IMR-90 (cell line): ENCODE data around the gene PTPRCAP. TPM values are rescaled to one million over a fixed set of nuclear protein-coding genes. Genes with fewer than 3 reads are reported as not detected.

Experiments used
- ATAC-seq: fragments of 200-7000 bp; cut with Tn5 transposase; 2 replicates; pipeline ENCODE4 v1.9.1; 2020; ENCODE audit warnings: low read depth, mild to moderate bottlenecking, moderate library complexity
- BruUV-seq: library from RNA; stranded (reverse); fragments of 400-500 nt; replicated peaks from 2 replicates; lab custom pipeline; 2021; lab: Mats Ljungman, UMichigan
- CTCF ChIA-PET: fragments of 300-600 bp; formaldehyde crosslinking; extraction: SDS; loops from one replicate; lab custom pipeline; 2021; ENCODE audit warnings: antibody characterized with exemption; lab: Yijun Ruan, JAX
- POLR2A ChIA-PET: fragments of 300-600 bp; sonication (Branson Sonifier 250); formaldehyde crosslinking; loops from one replicate; lab custom pipeline; 2022; ENCODE audit warnings: antibody characterized with exemption; ENCODE audit not compliant: unreplicated experiment; lab: Charles Lee
- DNase-seq: peaks from one replicate; pipeline ENCODE4 v3.0.0; 2013
- H2AFZ ChIP-seq: replicated peaks from 2 replicates; pipeline ENCODE3; 2013; ENCODE audit warnings: low read length, mild to moderate bottlenecking; ENCODE audit not compliant: poor library complexity
- H2AK5ac ChIP-seq: 2 replicates; pipeline ENCODE4 v1.6.1; 2013; ENCODE audit warnings: low read depth, low read length, inconsistent platforms
- H2AK9ac ChIP-seq: replicated peaks from 2 replicates; pipeline ENCODE3; 2013; ENCODE audit warnings: mild to moderate bottlenecking, low read depth, low read length, moderate library complexity; ENCODE audit not compliant: poor library complexity
- H2BK120ac ChIP-seq: 2 replicates; pipeline ENCODE4 v1.6.1; 2013; ENCODE audit warnings: low read depth, low read length, inconsistent platforms
- H2BK15ac ChIP-seq: 3 replicates; pipeline ENCODE4 v1.6.1; 2013; ENCODE audit warnings: low read depth, low read length, inconsistent platforms
- H2BK20ac ChIP-seq: 2 replicates; pipeline ENCODE4 v1.6.1; 2013; ENCODE audit warnings: low read depth, mild to moderate bottlenecking, inconsistent platforms, low read length, moderate library complexity
- H2BK5ac ChIP-seq: 2 replicates; pipeline ENCODE4 v1.6.1; 2013; ENCODE audit warnings: mild to moderate bottlenecking, low read depth, low read length, inconsistent platforms; ENCODE audit not compliant: poor library complexity, severe bottlenecking
- H3K14ac ChIP-seq: replicated peaks from 2 replicates; pipeline ENCODE4 v1.6.1; 2013; ENCODE audit warnings: low read depth, low read length, inconsistent platforms
- H3K18ac ChIP-seq: 2 replicates; pipeline ENCODE4 v1.6.1; 2013; ENCODE audit warnings: low read depth, low read length, control low read depth
- H3K23ac ChIP-seq: 2 replicates; pipeline ENCODE4 v1.6.1; 2013; ENCODE audit warnings: low read depth, low read length, inconsistent platforms
- H3K27ac ChIP-seq: 2 replicates; pipeline ENCODE4 v1.5.1; 2013; ENCODE audit warnings: mild to moderate bottlenecking, control low read depth, low read length; ENCODE audit not compliant: insufficient read depth
- H3K27me3 ChIP-seq: 2 replicates; pipeline ENCODE4 v1.6.1; 2013; ENCODE audit warnings: low read length; ENCODE audit not compliant: control insufficient read depth, insufficient read depth
- H3K36me3 ChIP-seq: 2 replicates; pipeline ENCODE4 v1.6.1; 2013; ENCODE audit warnings: low read length, mixed read lengths; ENCODE audit not compliant: control insufficient read depth, insufficient read depth
- H3K4ac ChIP-seq: 2 replicates; pipeline ENCODE4 v1.6.1; 2013; ENCODE audit warnings: low read depth, low read length, inconsistent platforms
- H3K4me1 ChIP-seq: 2 replicates; pipeline ENCODE4 v1.6.1; 2013; ENCODE audit warnings: low read length, mixed read lengths; ENCODE audit not compliant: control insufficient read depth, insufficient read depth
- H3K4me2 ChIP-seq: 2 replicates; pipeline ENCODE4 v1.6.1; 2013; ENCODE audit warnings: low read depth, mild to moderate bottlenecking, control low read depth, low read length, moderate library complexity
- H3K4me3 ChIP-seq: 2 replicates; pipeline ENCODE4 v1.5.1; 2013; ENCODE audit warnings: low read depth, mild to moderate bottlenecking, control low read depth, low read length, moderate library complexity; ENCODE audit not compliant: insufficient read depth
- H3K56ac ChIP-seq: 2 replicates; pipeline ENCODE4 v1.6.1; 2013; ENCODE audit warnings: low read length, inconsistent platforms; ENCODE audit not compliant: insufficient read depth; ENCODE audit errors: extremely low read depth
- H3K79me1 ChIP-seq, 2 experiments: 2 replicates each; pipeline ENCODE4 v1.6.1; 2013; ENCODE audit warnings: low read length in 2 of 2, inconsistent platforms in 1 of 2, low read depth in 1 of 2
- H3K9ac ChIP-seq: 2 replicates; pipeline ENCODE4 v1.6.1; 2013; ENCODE audit warnings: low read depth, low read length, control low read depth
- H3K9me1 ChIP-seq: 2 replicates; pipeline ENCODE4 v1.6.1; 2013; ENCODE audit warnings: low read length, inconsistent platforms; ENCODE audit not compliant: insufficient read depth
- H3K9me3 ChIP-seq: 2 replicates; pipeline ENCODE4 v1.6.1; 2013; ENCODE audit warnings: low read length; ENCODE audit not compliant: control insufficient read depth, insufficient read depth
- H4K20me1 ChIP-seq: 2 replicates; pipeline ENCODE4 v1.6.1; 2013; ENCODE audit warnings: low read length, inconsistent platforms; ENCODE audit not compliant: insufficient read depth
- H4K5ac ChIP-seq: 2 replicates; pipeline ENCODE4 v1.6.1; 2013; ENCODE audit warnings: mild to moderate bottlenecking, low read depth, low read length, control low read depth
- H4K8ac ChIP-seq, 2 experiments: 2 replicates each; pipeline ENCODE4 v1.6.1; 2013; ENCODE audit warnings: low read depth in 2 of 2, low read length in 2 of 2, control low read depth in 1 of 2, inconsistent platforms in 1 of 2
- H4K91ac ChIP-seq: 2 replicates; pipeline ENCODE4 v1.6.1; 2013; ENCODE audit warnings: low read depth, low read length, inconsistent platforms; ENCODE audit not compliant: insufficient read depth
- BHLHE40 ChIP-seq: fragments of 150-350 bp; IDR thresholded peaks from 2 replicates; pipeline ENCODE4 v1.6.1; 2016; ENCODE audit warnings: mild to moderate bottlenecking, low read depth, low read length
- CEBPB ChIP-seq: IDR thresholded peaks from 2 replicates; pipeline ENCODE4 v1.6.1; 2012; ENCODE audit warnings: low read depth, low read length, improper control_type of control experiment
- CHD1 ChIP-seq: IDR thresholded peaks from 2 replicates; pipeline ENCODE4 v1.6.1; 2012; ENCODE audit warnings: low read depth, low read length, improper control_type of control experiment
- MAFK ChIP-seq: IDR thresholded peaks from 2 replicates; pipeline ENCODE4 v1.6.1; 2012; ENCODE audit warnings: low read depth, low read length, improper control_type of control experiment
- MAZ ChIP-seq: IDR thresholded peaks from 2 replicates; pipeline ENCODE4 v1.6.1; 2012; ENCODE audit warnings: low read depth, mild to moderate bottlenecking, low read length, improper control_type of control experiment, moderate library complexity, borderline replicate concordance
- MXI1 ChIP-seq: IDR thresholded peaks from 2 replicates; pipeline ENCODE4 v1.6.1; 2012; ENCODE audit warnings: low read depth, mild to moderate bottlenecking, low read length, moderate library complexity, borderline replicate concordance
- POLR2A ChIP-seq: IDR thresholded peaks from 2 replicates; pipeline ENCODE4 v1.6.1; 2012; ENCODE audit warnings: mild to moderate bottlenecking, low read depth, low read length
- RAD21 ChIP-seq: IDR thresholded peaks from 2 replicates; pipeline ENCODE4 v1.6.1; 2012; ENCODE audit warnings: low read length, improper control_type of control experiment
- RCOR1 ChIP-seq: IDR thresholded peaks from 2 replicates; pipeline ENCODE4 v1.6.1; 2012; ENCODE audit warnings: mild to moderate bottlenecking, low read length, improper control_type of control experiment; ENCODE audit not compliant: insufficient replicate concordance
- RFX5 ChIP-seq: IDR thresholded peaks from 2 replicates; pipeline ENCODE4 v1.8.0; 2012; ENCODE audit warnings: low read depth, mild to moderate bottlenecking, low read length, moderate library complexity
- SMC3 ChIP-seq: fragments of 150-350 bp; IDR thresholded peaks from 2 replicates; pipeline ENCODE4 v1.6.1; 2016; ENCODE audit warnings: low read depth, mild to moderate bottlenecking, antibody characterized with exemption, low read length, moderate library complexity
- WGBS, 2 experiments: methylation state at CpG; one replicate each; pipeline versions ENCODE4 v1.1.5 to v1.1.7; 2013; ENCODE audit warnings: missing lambda C conversion rate in 2 of 2; ENCODE audit not compliant: insufficient read length in 1 of 2; ENCODE audit errors: extremely low coverage in 2 of 2; 5-methylcytosine and 5-hydroxymethylcytosine counted together
- dilution Hi-C: fragments of 300-500 bp; cut with HindIII; formaldehyde crosslinking; loops from one replicate; pipeline ENCODE4 v1.14.3; 2018; ENCODE audit warnings: low sequenced_read_pairs; ENCODE audit not compliant: unreplicated experiment
- in situ Hi-C: fragments of 300-500 bp; cut with MboI; formaldehyde crosslinking; loops from 3 replicates; pipeline ENCODE4 v1.14.3; 2019; ENCODE audit warnings: low sequenced_read_pairs, inconsistent platforms, mixed read lengths
- intact Hi-C: fragments of 100-400 bp; cut with micrococcal nuclease; formaldehyde crosslinking; loops from 2 replicates; pipeline ENCODE4 v1.10.0; 2022
- polyA plus RNA-seq, 3 experiments: library from polyadenylated mRNA; depleted of rRNA; stranded (reverse); fragments of >200 nt; gene quantifications; 2 replicates each; pipeline ENCODE4 v1.2.3, GENCODE V29; 2012; ENCODE audit warnings: low replicate concordance in 1 of 3
- total RNA-seq: library from RNA; depleted of rRNA; stranded (reverse); fragments of >200 nt; gene quantifications from 2 replicates; pipeline ENCODE4 v1.2.3, GENCODE V29; 2012
- TF ChIP-seq, protein P1 (sequence below): fragments of 150-350 bp; IDR thresholded peaks from 2 replicates; pipeline ENCODE4 v1.6.1; 2016; ENCODE audit warnings: low read depth, mild to moderate bottlenecking, low read length, moderate library complexity, borderline replicate concordance
- TF ChIP-seq, protein P2 (sequence below): fragments of 150-350 bp; IDR thresholded peaks from 2 replicates; pipeline ENCODE4 v1.6.1; 2017; ENCODE audit warnings: mild to moderate bottlenecking, antibody characterized with exemption, low read length, low read depth
- TF ChIP-seq, protein P3 (sequence below): conservative IDR thresholded peaks from 2 replicates; pipeline ENCODE4 v1.5.1; 2012; ENCODE audit warnings: mild to moderate bottlenecking, low read depth, low read length, improper control_type of control experiment

PTPRCAP gene
- total and polyA plus RNA-seq, 2 of the 4 experiments (the other 2 are of a cell fraction) = 0.24 TPM; not detected in 1

DNA sequence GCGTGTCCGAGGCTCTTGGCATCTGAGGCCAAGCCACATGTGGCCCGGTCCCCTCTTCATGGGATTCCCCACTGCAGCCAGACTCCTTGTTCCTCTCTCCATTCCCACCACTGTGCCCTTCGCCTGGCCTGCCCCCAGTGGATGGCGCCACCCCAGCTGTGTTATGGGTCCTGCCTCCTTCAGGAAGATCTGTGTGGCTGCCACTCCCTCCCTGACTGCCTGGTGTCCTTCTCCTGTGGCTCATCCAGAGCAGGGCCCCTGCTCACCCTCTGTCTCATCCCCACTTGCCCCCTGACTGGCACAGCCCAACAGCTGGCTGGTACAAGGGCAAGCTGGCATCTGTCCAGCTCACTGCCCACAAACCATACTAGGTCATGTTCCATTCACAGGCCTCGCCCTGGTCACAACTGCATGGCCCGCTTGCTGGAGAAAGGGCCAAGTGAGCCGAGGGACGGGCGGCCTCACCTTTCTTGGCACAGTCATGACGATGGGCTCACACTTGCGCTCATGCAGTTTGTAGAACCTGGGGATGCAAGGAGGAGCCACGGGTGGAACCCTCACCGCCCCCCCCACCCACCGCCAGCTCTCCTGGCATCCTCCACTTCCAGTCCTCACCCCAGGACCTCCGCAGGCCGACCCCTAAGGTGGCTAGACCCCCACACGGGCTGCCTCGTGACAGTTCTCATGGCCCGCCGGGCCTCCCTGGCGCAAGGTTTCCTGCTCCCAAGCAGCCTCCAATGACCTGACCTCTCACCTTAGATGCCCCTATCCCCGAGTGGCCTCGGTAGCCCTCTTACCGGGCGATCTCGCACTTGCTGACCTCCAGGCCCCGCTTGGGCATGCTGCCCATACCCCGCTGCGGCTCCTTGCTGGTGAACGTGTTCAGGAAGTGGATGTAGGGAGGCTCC, 2.1 kb upstream of the PTPRCAP start:
- no peak overlapping the region for H3K27ac ChIP-seq
- H3K4me1 ChIP-seq = peaks cover 3% of the 10 kb centered on the region; the same call in 1 of the 2 replicates
- H3K4ac ChIP-seq = no peak overlapping the region
- intact Hi-C loops (no loop called here), dilution Hi-C loops (no loop called here), in situ Hi-C loops (no loop called here)
- no peak overlapping the region for H2AK5ac ChIP-seq
- ChIA-PET CTCF (no interaction called here), POLR2A (no interaction called here)
- DNase-seq = no peak
- H4K91ac ChIP-seq = no peak overlapping the region
- no peak overlapping the region for H3K56ac ChIP-seq
- H2BK15ac ChIP-seq = no peak overlapping the region
- H2BK20ac ChIP-seq = no peak overlapping the region
- no peak overlapping the region for H3K4me2 ChIP-seq
- H4K5ac ChIP-seq = no peak overlapping the region
- H3K79me1 ChIP-seq = peaks cover 8 to 26% of the 10 kb centered on the region in 2 experiments
- H2BK120ac ChIP-seq = no peak overlapping the region
- TF ChIP-seq MXI1 (no peak), BHLHE40 (no peak), CEBPB (no peak), MAZ (no peak), RCOR1 (no peak), RAD21 (no peak), SMC3 (no peak), POLR2A (no peak), CHD1 (no peak), RFX5 (no peak), MAFK (no peak)
- TF ChIP-seq, protein P1, sequence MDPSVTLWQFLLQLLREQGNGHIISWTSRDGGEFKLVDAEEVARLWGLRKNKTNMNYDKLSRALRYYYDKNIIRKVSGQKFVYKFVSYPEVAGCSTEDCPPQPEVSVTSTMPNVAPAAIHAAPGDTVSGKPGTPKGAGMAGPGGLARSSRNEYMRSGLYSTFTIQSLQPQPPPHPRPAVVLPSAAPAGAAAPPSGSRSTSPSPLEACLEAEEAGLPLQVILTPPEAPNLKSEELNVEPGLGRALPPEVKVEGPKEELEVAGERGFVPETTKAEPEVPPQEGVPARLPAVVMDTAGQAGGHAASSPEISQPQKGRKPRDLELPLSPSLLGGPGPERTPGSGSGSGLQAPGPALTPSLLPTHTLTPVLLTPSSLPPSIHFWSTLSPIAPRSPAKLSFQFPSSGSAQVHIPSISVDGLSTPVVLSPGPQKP = no peak
- TF ChIP-seq, protein P2, sequence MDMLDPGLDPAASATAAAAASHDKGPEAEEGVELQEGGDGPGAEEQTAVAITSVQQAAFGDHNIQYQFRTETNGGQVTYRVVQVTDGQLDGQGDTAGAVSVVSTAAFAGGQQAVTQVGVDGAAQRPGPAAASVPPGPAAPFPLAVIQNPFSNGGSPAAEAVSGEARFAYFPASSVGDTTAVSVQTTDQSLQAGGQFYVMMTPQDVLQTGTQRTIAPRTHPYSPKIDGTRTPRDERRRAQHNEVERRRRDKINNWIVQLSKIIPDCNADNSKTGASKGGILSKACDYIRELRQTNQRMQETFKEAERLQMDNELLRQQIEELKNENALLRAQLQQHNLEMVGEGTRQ = no peak
- TF ChIP-seq, protein P3, sequence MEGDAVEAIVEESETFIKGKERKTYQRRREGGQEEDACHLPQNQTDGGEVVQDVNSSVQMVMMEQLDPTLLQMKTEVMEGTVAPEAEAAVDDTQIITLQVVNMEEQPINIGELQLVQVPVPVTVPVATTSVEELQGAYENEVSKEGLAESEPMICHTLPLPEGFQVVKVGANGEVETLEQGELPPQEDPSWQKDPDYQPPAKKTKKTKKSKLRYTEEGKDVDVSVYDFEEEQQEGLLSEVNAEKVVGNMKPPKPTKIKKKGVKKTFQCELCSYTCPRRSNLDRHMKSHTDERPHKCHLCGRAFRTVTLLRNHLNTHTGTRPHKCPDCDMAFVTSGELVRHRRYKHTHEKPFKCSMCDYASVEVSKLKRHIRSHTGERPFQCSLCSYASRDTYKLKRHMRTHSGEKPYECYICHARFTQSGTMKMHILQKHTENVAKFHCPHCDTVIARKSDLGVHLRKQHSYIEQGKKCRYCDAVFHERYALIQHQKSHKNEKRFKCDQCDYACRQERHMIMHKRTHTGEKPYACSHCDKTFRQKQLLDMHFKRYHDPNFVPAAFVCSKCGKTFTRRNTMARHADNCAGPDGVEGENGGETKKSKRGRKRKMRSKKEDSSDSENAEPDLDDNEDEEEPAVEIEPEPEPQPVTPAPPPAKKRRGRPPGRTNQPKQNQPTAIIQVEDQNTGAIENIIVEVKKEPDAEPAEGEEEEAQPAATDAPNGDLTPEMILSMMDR = no peak
- no peaks in the 10 kb centered on the region for H3K27me3 ChIP-seq
- peaks cover 8% of the 10 kb centered on the region for H4K20me1 ChIP-seq
- no peak for ATAC-seq
- no peak overlapping the region for H2AK9ac ChIP-seq
- H3K18ac ChIP-seq = no peak overlapping the region
- peaks cover 8% of the 10 kb centered on the region; the same call in 1 of the 2 replicates for H3K9me1 ChIP-seq
- peaks cover 45% of the 10 kb centered on the region; the same call in 1 of the 2 replicates for H3K36me3 ChIP-seq
- no peaks in the 10 kb centered on the region for H3K9me3 ChIP-seq
- peak overlapping the region; percentile 13 for H2AFZ ChIP-seq
- no peak overlapping the region for H3K14ac ChIP-seq
- H4K8ac ChIP-seq = no peak overlapping the region
- no TSS peak for BruUV-seq
- H3K23ac ChIP-seq = no peak overlapping the region
- 84% methylated on average over 13 of the region's 31 CpGs; no CpG with 5 or more reads in 1 of the 2 experiments for WGBS, 2 experiments
- no peak overlapping the region for H2BK5ac ChIP-seq
- H3K9ac ChIP-seq = no peak overlapping the region
- H3K4me3 ChIP-seq = no peak overlapping the region
